Stimulated activated CD4-positive, alpha-beta T cell treated with anti-CD3 and anti-CD28 coated beads, TNF-alpha, amount 100 ng/mL, for 1 hour (primary cell): ENCODE data around the gene ANKRD17.
"Not testable (repeated sequence)": the region's sequence is repeated elsewhere in the genome, so short reads cannot be mapped to it uniquely, and the experiment has no call there.

ENCODE experiments used
- DNase-seq, 3 donors: peaks; one replicate each; pipeline ENCODE4 v3.0.0-alpha.2; 2020; ENCODE audit warnings: low read depth in 3 of 3, low spot score in 1 of 3

Gene ANKRD17

DNA sequence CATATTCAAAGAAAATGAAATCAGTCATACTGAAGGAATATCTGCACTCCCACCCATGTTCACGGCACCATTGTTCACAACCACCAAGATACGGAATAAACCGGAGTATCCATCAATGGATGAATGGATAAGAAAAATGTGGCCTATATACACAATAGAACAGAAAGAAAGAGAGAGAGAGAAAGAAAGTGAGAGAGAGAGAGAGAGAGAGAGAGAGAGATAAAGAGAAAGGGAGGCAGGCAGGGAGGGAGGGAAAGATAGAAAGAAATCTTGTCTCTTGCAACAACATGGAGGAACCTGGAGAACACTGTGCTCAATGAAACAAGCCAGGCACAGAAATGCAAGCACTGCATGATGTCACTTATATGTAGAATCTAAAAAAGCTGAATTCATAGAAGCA is 52.4 kb downstream of the ANKRD17 start:
- no peak for DNase-seq

DNA sequence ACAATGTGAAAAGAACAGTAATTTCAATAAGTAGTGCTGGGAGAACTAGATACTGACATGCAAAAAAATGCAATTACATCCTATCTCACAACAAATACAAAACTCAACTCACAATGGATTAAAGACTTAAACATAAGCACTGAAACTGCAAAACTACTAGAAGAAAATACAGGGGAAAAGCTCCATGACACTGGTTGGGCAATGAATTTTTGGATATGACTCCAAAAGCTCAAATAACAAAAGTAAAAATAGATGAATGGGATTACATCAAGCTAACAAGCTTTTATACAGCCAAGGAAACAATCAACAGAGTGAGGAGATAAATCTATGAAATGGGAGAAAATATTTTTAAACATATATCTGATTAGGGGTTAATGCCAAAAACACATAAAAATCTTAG is 53.1 kb downstream of the ANKRD17 start:
- DNase-seq, result no peak

DNA sequence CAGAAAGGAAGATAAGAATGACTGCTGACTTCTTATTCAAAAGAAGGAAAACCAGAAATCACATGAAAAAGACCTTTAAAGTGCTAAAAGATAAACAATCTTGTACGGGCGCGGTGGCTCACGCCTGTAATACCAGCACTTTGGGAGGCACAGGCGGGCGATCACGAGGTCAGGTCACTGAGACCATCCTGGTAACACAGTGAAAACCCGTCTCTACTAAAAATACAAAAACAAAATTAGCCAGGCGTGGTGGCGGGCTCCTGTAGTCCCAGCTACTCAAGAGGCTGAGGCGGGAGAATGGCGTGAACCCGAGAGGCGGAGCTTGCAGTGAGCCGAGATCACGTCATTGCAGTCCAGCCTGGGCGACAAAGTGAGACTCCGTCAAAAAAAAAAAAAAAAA is 54.6 kb downstream of the ANKRD17 start:
- DNase-seq, result not testable (repeated sequence)

DNA sequence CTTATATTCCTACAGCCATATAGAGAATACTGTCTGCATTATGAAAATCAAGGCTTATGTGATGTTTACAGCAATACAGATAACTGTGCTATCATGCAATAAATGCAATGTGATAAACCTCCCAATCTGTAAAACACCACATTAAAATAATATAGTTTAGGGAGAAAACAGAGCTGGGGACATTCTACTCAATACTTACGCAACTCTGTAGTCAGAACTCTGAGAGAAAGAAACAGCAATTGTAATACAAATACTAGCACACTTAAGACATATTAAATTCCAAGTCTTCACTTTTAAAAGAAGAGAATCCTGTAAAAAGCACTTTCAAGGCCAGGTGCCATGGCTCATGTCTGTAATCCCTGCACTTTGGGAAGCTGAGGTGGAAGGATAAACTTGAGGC is 61.4 kb downstream of the ANKRD17 start:
- no peak for DNase-seq

DNA sequence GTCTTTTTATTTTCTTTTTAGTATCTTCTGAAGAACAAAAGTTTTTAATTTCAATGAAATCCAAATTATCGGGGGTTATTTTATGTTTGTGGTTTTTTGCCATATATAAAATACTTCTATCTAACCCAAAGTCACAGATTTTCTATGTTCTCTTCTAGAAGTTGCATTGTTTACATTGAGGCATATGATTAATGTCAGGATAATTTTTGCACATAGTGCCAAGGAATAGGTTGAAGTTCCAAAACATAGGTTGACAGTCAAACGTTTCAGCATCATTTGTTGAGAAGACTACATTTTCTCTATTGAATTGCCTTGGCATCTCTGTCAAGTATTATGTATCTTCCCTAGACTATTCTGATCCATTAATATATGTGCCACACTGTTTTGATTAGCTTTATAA is 64.5 kb downstream of the ANKRD17 start:
- DNase-seq, result no peak

DNA sequence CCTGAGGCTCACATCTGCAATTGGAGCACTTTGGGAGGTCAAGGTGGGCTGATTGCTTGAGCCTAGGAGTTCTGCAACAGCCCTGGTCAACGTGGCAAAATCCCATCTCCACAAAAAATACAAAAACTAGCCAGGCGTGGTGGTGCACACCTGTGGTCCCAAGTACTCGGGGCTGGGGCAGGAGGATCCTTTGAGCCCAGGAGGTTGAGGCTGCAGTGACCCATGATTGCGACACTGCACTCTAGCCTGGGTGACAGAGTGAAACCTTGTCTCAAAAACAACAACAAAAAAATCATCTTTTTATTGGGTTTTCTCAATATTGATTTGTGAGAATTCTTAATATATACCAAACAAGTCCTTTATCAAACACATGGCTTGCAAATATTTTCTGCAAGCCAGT is 64.9 kb downstream of the ANKRD17 start:
- DNase-seq, result no peak

DNA sequence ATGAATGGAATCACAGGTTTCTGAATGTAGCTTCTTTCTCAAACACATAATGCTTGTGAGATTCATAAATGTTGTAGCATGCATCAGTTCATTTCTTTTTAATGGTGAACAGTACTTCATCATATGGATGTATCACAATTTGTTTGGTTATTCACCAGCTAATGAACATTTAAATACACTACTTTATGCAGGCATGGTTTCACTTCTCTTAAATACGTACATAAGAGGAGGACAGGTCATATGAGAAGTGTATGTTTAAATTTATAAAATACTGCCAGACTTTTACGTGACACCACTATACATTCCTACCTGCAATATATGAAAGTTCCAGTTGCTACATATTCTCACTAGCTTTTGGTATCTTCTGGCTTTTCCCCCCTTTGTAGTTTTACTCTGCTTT is 65.4 kb downstream of the ANKRD17 start:
- DNase-seq, result no peak

DNA sequence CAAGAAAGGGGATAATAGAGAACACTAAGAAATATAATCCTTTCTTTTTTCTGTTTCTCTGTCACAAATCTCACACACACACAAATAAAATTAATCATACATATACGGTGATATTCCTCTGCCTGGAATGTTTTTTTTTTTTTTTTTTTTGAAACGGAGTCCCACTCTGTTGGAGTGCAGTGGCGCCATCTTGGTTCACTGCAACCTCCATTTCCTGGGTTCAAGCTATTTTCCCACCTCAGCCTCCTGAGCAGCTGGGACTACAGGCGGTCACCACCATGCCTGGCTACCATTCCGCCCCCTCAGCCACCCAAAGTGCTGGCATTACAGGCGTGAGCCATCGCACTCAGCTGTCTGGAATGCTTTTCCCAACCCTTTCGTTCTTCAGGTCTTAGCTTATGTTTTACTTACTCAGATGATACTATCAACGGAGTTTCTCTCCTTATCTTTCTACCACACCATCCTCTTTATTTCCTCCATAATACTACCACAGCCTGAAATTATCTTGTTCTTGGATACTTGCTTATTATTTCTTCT is 69.3 kb downstream of the ANKRD17 start:
- no peak for DNase-seq

DNA sequence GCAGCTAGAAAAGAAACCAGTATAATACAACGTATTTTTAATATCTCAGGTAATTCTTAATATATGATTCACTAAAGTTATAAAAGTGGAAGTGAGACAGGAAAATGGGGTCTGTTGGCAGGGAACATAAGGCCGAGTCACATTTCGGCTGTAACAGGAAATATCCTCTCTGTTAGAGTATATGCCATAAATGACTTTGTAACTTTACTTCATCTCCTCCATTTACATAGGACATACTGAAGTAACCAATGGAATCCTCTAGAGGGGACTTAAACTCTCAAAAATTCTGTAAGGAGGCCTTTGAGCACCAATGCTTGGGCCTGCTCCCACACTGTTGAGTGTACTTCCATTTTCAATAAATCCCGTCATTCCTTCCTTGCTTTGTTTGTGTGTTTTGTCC is 71.3 kb downstream of the ANKRD17 start:
- DNase-seq, result no peak

DNA sequence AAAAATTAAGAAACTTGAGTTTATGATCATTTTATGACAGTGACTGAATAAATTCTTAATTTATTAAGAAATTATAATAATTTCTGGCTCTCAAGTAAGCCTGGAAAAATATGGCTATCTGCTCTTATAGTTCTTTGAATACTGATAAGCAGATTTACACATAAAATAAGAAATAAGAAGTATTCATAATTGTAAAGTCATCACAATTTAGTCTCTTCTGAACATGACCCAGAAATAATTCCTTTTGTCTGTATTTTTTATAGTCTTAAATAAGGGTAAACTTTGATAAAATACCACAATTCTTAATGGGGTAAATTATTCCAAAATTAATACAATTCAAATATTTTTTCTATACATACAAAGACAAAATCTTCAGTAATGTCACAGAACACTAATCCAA is 72.7 kb downstream of the ANKRD17 start:
- no peak for DNase-seq

DNA sequence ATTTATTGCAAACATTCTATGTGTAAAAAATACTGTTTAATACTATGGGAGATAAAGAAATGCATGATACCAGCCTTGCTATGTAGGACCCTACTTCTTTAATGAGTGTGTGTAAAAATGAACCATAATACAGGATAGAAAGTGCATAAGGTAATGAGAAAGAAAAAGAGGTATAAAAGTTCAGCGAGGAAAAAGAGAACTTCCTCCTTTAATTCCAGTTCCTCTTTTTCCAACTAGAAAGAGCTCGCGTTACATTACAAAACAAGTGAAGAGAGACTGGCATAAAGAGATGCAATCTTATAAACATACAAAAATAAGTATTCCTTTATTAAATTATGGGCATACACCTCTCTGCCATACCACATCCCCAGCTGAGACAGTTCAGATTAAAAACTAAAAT is 77.4 kb downstream of the ANKRD17 start:
- no peak for DNase-seq

DNA sequence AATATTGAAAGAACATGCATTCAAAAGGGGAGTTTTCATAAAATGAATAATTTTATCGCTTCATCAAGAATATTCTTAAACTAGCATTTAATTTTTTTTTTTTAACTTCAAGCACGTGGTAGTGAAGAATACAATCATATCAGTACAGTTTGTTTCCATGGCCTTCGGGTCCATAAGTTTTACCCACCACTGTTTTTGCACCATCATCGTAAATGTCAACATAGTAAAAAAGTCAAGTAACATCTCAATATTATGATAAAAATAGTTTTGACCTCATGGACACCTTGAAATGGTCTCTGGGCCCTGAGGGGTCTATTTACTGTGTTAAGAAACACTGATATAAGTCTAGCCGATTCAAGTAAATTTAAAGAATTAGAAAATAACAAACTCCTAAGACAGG is 80.2 kb downstream of the ANKRD17 start:
- DNase-seq, result no peak

DNA sequence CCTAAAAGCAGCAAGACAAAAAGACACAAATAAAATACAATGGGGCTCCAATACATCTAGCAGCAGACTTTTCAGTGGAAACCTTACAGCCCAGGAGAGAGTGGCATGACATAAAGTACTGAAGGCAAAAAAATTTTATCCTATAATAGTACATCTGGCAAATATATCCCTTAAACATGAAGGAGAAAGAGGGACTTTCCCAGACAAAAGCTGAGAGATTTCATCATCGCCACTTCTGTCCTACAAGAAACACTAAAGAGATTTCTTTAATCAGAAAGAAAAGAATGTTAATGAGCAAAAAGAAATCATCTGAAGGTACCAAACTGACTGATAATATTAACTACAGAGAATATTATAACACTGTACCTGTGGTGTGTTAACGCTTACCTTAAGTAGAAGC is 86.4 kb downstream of the ANKRD17 start:
- DNase-seq, result no peak

DNA sequence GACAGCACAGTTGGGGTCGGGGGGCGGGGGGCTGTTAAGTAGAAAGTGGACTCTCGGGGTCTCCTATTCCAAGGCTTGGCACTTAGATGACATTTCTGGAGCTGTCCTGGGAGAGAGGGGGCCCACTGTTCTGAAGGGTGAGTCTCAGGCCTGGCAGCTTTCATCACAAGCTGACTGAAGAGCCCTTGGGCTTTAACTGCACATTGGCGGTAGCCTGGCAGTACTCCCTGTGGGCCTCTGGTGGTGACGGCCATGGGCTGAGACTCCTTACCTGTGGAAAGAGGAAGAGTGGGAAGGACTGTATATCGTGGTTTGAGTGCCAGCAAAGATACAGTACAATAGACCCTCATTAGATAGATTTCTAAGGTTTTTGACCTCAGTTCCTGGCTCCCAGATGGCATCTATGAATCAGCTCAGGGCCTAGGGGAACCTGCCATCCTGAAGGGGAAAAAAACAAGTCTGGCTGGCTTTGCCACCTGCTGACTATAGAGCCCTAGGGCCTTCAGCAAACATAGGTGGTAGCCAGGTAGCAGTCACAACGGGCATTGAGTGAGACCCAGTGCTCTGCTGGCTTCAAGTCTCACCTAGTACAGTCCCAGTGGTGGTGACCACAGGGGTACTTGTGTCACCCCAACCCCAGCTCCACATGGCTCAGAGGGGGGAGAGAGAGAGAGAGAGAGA is 87.9 kb downstream of the ANKRD17 start:
- DNase-seq, result no peak

DNA sequence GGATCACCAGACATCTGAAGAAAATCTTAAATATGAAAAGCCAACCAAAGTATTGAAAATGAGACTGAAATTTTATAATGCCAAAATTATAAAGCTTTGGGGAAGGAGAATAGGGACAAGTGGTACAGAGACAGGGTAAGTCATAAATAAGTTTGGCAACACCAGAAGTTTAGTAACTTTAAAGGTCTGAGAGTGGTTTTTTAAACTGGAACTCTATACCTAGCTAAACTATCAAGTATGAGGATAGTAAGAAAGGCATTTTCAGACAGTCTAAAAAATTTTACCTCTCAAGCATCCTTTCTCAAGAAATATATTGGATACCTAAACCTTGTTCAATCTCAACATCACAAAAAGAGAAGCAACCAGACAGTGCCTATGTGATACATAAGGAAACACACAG is 92.4 kb downstream of the ANKRD17 start:
- no peak for DNase-seq

DNA sequence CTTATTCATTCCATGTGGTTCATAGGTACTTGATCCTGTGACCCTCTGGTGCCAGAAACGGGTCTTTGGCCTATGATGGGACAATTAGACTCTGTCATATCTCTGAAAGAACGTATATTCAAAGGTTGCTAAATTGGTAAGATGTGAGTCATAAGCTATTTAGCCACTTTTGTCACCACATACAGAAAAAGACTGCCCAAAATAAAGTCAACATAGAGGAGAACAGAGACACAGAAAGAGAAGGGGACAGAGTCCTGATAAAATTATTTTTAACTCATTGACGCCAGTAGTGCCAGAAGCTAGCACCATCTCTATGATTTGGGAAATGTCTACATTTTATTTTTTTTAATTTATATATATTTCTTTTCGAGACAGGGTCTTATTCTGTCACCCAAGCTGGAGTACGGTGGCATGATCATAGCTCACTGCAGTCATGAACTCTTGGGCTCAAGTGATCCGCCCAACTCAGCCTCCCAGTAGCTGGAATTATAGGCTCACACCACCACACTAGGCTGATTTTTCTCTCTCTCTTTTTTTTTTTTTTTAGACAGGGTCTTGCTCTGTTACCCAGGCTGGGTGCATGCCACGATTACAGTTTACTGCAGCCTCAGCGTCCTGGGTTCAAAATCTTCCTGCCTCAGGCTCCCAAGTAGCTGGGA is 96.9 kb downstream of the ANKRD17 start:
- no peak for DNase-seq

DNA sequence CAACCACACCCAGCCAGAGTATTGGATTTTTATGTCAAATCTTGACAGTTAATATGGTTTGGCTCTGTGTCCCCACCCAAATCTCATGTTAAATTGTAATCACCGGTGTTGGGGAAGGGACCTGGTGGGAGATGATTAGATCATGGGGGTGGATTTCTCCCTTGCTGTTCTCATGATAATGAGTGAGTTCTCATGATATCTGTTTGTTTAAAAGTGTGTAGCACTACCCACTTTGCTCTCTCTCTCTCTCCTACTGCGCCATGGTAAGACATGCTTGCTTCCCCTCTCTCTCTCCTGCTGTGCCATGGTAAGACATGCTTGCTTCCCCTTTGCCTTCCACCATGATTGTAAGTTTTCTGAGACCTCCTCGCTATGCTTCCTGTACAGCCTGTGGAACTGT is 102.2 kb downstream of the ANKRD17 start:
- no peak for DNase-seq

DNA sequence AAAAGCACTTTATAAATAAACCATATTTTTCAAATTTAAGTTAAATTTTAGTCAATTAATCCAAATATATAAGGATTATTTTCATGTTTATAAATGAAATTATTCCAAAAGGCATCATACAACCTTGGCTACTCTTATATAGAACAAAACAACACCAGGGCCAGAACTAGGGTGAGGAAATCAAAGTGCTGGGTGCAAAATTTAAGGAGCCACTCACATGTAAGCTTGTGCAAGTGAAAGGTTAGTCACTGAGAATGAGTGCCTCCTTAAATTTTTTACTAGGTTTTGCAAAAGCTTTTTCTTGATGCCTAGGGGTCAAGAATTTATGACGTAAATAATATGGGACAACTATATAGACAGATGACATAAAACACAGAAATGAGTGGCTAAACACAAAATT is 105.7 kb downstream of the ANKRD17 start:
- DNase-seq, result no peak

DNA sequence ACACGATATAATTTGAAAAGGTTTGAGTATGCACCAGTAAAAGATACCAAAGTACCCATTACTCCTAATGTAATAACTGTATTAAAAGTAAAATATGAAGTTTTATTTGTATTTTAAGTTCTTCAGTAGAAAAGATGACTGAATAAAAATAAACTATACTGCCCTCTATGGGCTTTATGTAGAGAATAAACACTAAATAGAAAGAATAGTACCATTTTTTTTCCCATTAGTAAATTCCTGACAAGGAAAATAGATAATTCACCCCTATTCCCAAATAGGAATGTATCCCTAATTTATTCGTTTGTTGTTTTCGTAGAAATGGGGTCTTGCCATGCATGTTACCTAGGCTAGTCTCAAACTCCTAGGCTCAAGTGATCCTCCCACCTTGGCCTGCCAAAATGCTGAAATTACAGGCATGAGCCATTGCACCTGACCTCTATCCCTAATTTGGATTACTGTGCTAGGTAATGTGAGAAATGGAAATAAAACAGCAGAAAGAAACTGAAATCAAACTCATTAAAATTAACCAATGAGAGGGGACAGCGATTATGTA is 115.5 kb downstream of the ANKRD17 start:
- no peak for DNase-seq

DNA sequence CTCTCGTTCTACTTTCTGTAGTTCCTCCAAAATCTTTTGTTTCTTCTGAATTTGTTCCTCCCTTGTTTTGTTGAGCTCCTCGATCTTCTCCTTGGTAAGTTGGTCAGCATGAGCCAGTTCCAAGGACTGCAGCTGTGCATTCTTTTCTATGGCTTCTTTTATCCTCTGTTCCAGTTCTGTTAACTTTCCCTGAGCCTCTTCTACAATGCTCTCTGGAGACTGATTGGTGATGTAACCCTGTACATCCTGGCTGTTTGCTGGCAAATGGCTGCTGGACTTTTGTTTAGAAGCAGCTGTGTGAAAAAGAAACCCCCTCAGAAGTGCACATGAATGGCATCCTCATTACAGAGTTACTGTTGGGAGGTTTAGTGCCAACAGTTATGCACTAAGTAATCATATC is 118.6 kb downstream of the ANKRD17 start:
- no peak for DNase-seq

DNA sequence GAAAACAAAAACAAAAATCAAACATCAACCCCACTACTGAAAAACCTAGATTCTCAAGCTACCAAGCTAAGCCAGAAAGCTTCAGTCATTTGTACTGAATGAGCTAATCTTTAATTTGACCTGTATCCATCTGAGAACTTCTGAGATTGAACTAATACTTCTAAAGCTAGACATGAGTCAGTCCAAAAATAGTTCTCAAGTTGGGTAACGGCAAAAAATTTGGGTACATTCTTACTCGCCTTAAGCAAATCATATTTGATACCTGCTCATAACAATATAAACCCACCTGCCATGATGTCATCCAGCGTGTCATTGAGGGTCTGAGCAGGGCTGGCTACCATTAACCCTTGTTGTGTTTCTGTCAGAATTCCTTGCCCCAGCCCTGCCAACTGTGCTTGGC is 119.4 kb downstream of the ANKRD17 start:
- DNase-seq, result no peak

DNA sequence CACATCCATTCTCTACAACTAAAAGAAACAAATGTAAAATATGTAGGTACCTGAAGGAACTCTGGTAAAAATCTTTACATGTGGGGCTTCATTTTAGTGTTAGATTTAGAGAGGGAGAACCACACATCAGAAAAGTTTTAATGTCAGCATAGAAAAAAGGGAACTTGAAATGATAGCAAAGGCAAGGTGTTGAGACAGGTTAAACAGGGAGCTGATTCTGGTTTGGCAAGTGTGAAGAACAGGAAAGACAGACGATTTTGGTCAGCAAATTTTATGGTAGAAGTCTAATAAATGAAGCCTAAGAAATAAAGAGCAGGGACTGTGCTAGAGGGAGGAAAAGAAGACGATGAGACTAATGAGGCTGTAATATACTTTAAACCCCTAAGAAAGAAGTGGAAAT is 121.5 kb downstream of the ANKRD17 start:
- no peak for DNase-seq

DNA sequence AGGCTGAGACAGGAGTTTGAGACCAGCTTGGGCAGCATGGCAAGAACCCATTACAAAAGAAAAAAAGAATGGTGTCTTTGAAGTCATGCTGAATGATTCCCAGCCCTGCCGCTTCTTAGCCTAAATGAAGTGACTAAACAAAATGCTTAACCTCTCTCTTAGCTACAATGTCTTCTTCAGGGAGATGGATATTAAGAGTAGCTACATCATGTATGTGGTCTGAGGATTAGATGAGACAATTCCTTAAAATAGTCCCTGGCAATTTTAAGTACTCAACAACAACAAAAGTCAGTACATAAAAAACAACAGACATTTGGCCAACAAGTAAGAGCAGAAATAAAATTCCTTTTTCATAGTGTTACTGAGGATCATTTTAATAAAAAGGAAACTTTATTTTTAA is 124.8 kb downstream of the ANKRD17 start:
- DNase-seq, result no peak
